SK-N-SH (cell line): ENCODE data around the gene TM9SF3. TPM values are rescaled to one million over a fixed set of nuclear protein-coding genes. Genes with fewer than 3 reads are reported as not detected.

Experiments used
- CTCF ChIA-PET: fragments of 300-600, 350-600 bp; formaldehyde crosslinking; extraction: SDS; loops from one replicate; lab custom pipeline; 2021; lab: Yijun Ruan, JAX
- POLR2A ChIA-PET: fragments of 350-600 bp; sonication (Branson Sonifier 250); formaldehyde crosslinking; extraction: SDS; loops from one replicate; lab custom pipeline; 2020; ENCODE audit warnings: antibody characterized with exemption, inconsistent platforms; lab: Yijun Ruan, JAX
- DNase-seq: peaks from one replicate; pipeline ENCODE4 v3.0.0; 2012
- H2AFZ ChIP-seq: fragments of 200-600 bp; sonication (generic); 2 replicates; pipeline ENCODE4 v1.8.1; 2016; ENCODE audit warnings: antibody characterized with exemption, mild to moderate bottlenecking, low read depth
- H3F3A ChIP-seq: fragments of 200-600 bp; sonication (generic); replicated peaks from 2 replicates; pipeline ENCODE3; 2016; ENCODE audit warnings: antibody characterized with exemption, mild to moderate bottlenecking; ENCODE audit not compliant: insufficient read depth
- H3K27ac ChIP-seq, 2 experiments: fragments of 200-500 bp in 1 of 2; fragments of 200-600 bp in 1 of 2; sonication (Bioruptor generic) in 1 of 2; sonication (generic), shearing (Covaris generic) in 1 of 2; 2 replicates each; pipeline versions ENCODE4 v1.5.1 to v1.6.1; 2014 to 2016; ENCODE audit warnings: low read depth in 2 of 2, inconsistent platforms in 1 of 2, low read length in 1 of 2, mild to moderate bottlenecking in 1 of 2, mixed read lengths in 1 of 2
- H3K27me3 ChIP-seq: fragments of 200-600 bp; sonication (generic), shearing (Covaris generic); 2 replicates; pipeline ENCODE4 v1.6.1; 2016; ENCODE audit warnings: mixed run types; ENCODE audit not compliant: insufficient read depth
- H3K36me3 ChIP-seq, 2 experiments: fragments of 200-500 bp in 1 of 2; fragments of 200-600 bp in 1 of 2; sonication (Bioruptor generic) in 1 of 2; sonication (generic) in 1 of 2; replicated peaks in 1 of 2; 2 replicates each; pipeline versions ENCODE3 to v1.5.1; 2014 to 2016; ENCODE audit warnings: low read length in 1 of 2, mild to moderate bottlenecking in 1 of 2; ENCODE audit not compliant: insufficient read depth in 2 of 2, control insufficient read depth in 1 of 2
- H3K4me1 ChIP-seq, 2 experiments: fragments of 200-500 bp in 1 of 2; fragments of 200-600 bp in 1 of 2; sonication (Bioruptor generic) in 1 of 2; sonication (generic), shearing (Covaris generic) in 1 of 2; 2 replicates each; pipeline versions ENCODE4 v1.5.1 to v1.6.1; 2014 to 2016; ENCODE audit warnings: low read depth in 1 of 2, low read length in 1 of 2, mixed run types in 1 of 2; ENCODE audit not compliant: insufficient read depth in 2 of 2, control insufficient read depth in 1 of 2
- H3K4me2 ChIP-seq: fragments of 200-600 bp; sonication (generic), shearing (Covaris generic); 2 replicates; pipeline ENCODE4 v1.6.1; 2017; ENCODE audit warnings: mixed run types
- H3K4me3 ChIP-seq, 2 experiments: fragments of 200-500 bp in 1 of 2; fragments of 200-600 bp in 1 of 2; sonication (Bioruptor generic) in 1 of 2; sonication (generic), shearing (Covaris generic) in 1 of 2; 2 replicates each; pipeline versions ENCODE4 v1.5.1 to v1.8.1; 2014 to 2016; ENCODE audit warnings: low read depth in 2 of 2, inconsistent platforms in 1 of 2, low read length in 1 of 2, mild to moderate bottlenecking in 1 of 2, mixed read lengths in 1 of 2, moderate library complexity in 1 of 2
- H3K79me2 ChIP-seq: fragments of 200-600 bp; sonication (generic); 2 replicates; pipeline ENCODE4 v1.8.1; 2017; ENCODE audit warnings: mild to moderate bottlenecking; ENCODE audit not compliant: insufficient read depth
- H3K9ac ChIP-seq: fragments of 200-600 bp; sonication (generic); 2 replicates; pipeline ENCODE4 v1.6.1; 2017; ENCODE audit warnings: mixed run types
- H3K9me2 ChIP-seq: fragments of 200-600 bp; sonication (generic); 2 replicates; pipeline ENCODE4 v1.6.1; 2017; ENCODE audit warnings: mixed run types
- H3K9me3 ChIP-seq: fragments of 200-600 bp; sonication (generic); 2 replicates; pipeline ENCODE4 v1.6.1; 2017; ENCODE audit warnings: mixed run types, mild to moderate bottlenecking, moderate library complexity
- H4K20me1 ChIP-seq: fragments of 200-600 bp; sonication (generic); 2 replicates; pipeline ENCODE4 v1.6.1; 2017; ENCODE audit warnings: mild to moderate bottlenecking, mixed run types; ENCODE audit not compliant: insufficient read depth
- ELF1 ChIP-seq: IDR thresholded peaks from 2 replicates; pipeline ENCODE4 v1.4.0; 2012
- EZH2phosphoT487 ChIP-seq: fragments of 200-600 bp; sonication (generic); IDR thresholded peaks from 2 replicates; pipeline ENCODE4 v1.6.1; 2017; ENCODE audit warnings: low read depth, mixed run types, mild to moderate bottlenecking, antibody characterized with exemption, moderate library complexity, borderline replicate concordance
- FOSL2 ChIP-seq: IDR thresholded peaks from 2 replicates; pipeline ENCODE4 v1.4.0; 2012; ENCODE audit warnings: low read depth, mild to moderate bottlenecking, moderate library complexity, borderline replicate concordance
- FOXJ3 ChIP-seq: sonication (generic); formaldehyde crosslinking; IDR thresholded peaks from 2 replicates; pipeline ENCODE4 v1.5.1; 2020; ENCODE audit warnings: mild to moderate bottlenecking, missing genetic modification reagents
- IRF3 ChIP-seq: fragments of 150-350 bp; IDR thresholded peaks from 2 replicates; pipeline ENCODE4 v1.6.1; 2016; ENCODE audit warnings: mild to moderate bottlenecking, low read depth, low read length
- JUND ChIP-seq: IDR thresholded peaks from 2 replicates; pipeline ENCODE4 v1.4.0; 2012
- MAX ChIP-seq: IDR thresholded peaks from 2 replicates; pipeline ENCODE4 v1.4.0; 2012; ENCODE audit warnings: low read depth
- MEF2A ChIP-seq: IDR thresholded peaks from 2 replicates; pipeline ENCODE4 v1.4.0; 2012; ENCODE audit warnings: low read depth, borderline replicate concordance
- MXI1 ChIP-seq: IDR thresholded peaks from 2 replicates; pipeline ENCODE4 v1.6.1; 2012; ENCODE audit warnings: mild to moderate bottlenecking, low read depth, low read length, improper control_type of control experiment
- NFIC ChIP-seq: IDR thresholded peaks from 2 replicates; pipeline ENCODE4 v1.4.0; 2012; ENCODE audit warnings: borderline replicate concordance
- PBX3 ChIP-seq: IDR thresholded peaks from 2 replicates; pipeline ENCODE4; 2012
- POLR2AphosphoS5 ChIP-seq: IDR thresholded peaks from 2 replicates; pipeline ENCODE4 v1.6.1; 2012; ENCODE audit warnings: low read depth, low read length
- RAD21 ChIP-seq: IDR thresholded peaks from 2 replicates; pipeline ENCODE4 v1.6.1; 2012; ENCODE audit warnings: mild to moderate bottlenecking, low read length
- RFX5 ChIP-seq: IDR thresholded peaks from 2 replicates; pipeline ENCODE4 v1.6.1; 2012; ENCODE audit warnings: mild to moderate bottlenecking, improper control_type of control experiment, low read length
- RXRA ChIP-seq: IDR thresholded peaks from 2 replicates; pipeline ENCODE4 v1.4.0; 2012; ENCODE audit warnings: low read depth, mild to moderate bottlenecking, borderline replicate concordance
- SMC3 ChIP-seq: IDR thresholded peaks from 2 replicates; pipeline ENCODE4 v1.6.1; 2012; ENCODE audit warnings: low read depth, low read length, improper control_type of control experiment
- TCF12 ChIP-seq: IDR thresholded peaks from 2 replicates; pipeline ENCODE4 v1.4.0; 2012
- USF1 ChIP-seq: IDR thresholded peaks from 2 replicates; pipeline ENCODE4 v1.4.0; 2012; ENCODE audit warnings: low read depth, borderline replicate concordance
- USF2 ChIP-seq: fragments of 150-350 bp; IDR thresholded peaks from 2 replicates; pipeline ENCODE4 v1.6.1; 2017; ENCODE audit warnings: antibody characterized with exemption, low read length, low read depth, borderline replicate concordance
- YY1 ChIP-seq: IDR thresholded peaks from 2 replicates; pipeline ENCODE4 v1.4.0; 2012; ENCODE audit warnings: low read depth, mild to moderate bottlenecking
- ZBTB33 ChIP-seq: IDR thresholded peaks from 2 replicates; pipeline ENCODE4 v1.4.0; 2012; ENCODE audit warnings: low read depth, borderline replicate concordance
- WGBS: methylation state at CpG from one replicate; pipeline ENCODE4 v1.1.6; 2017; ENCODE audit warnings: low lambda C conversion rate; 5-methylcytosine and 5-hydroxymethylcytosine counted together
- polyA plus RNA-seq, 3 experiments: library from polyadenylated mRNA; depleted of rRNA; stranded (reverse); fragments of >200 nt; gene quantifications; 2 replicates each; pipeline ENCODE4 v1.2.3, GENCODE V29; 2012

The TM9SF3 gene
- polyA plus RNA-seq, 1 of the 3 experiments (the other 2 are of a cell fraction): 24.9 TPM

GRCh38 chr10:96616961-96617360 lies 30.1 kb upstream of the TM9SF3 start:
- 73% methylated on average over 4 of the region's 4 CpGs for WGBS
- no peaks in the 10 kb centered on the region for H3K9me3 ChIP-seq
- no peaks in the 10 kb centered on the region for H4K20me1 ChIP-seq
- H3K4me3 ChIP-seq: no peak overlapping the region
- H3K27ac ChIP-seq: no peak overlapping the region
- H3K27me3 ChIP-seq: no peaks in the 10 kb centered on the region
- CTCF ChIA-PET: interaction anchor here (0.9 kb wide), 1 partner anchor 24 kb away, joined by 3 read pairs; no protein-coding TSS in a partner anchor
- no peaks in the 10 kb centered on the region for H3F3A ChIP-seq
- no peak overlapping the region for H3K4me2 ChIP-seq
- H2AFZ ChIP-seq: no peak overlapping the region
- no peaks in the 10 kb centered on the region for H3K79me2 ChIP-seq
- DNase-seq: no peak
- no peak overlapping the region for H3K9ac ChIP-seq
- POLR2A ChIA-PET: no interaction called here
- no peaks in the 10 kb centered on the region for H3K36me3 ChIP-seq
- TF ChIP-seq MAX (no peak), PBX3 (no peak), USF1 (no peak), POLR2AphosphoS5 (no peak), RAD21 (no peak), JUND (no peak), RXRA (no peak), SMC3 (no peak), TCF12 (no peak), FOXJ3 (CRISPR knock-in tag) (no peak), MEF2A (no peak), RFX5 (no peak), ZBTB33 (no peak)
- peaks cover 6 to 8% of the 10 kb centered on the region in 2 experiments; a peak in 1 of 4 replicates for H3K4me1 ChIP-seq
- no peaks in the 10 kb centered on the region for H3K9me2 ChIP-seq

GRCh38 chr10:96614515-96614914 lies 27.7 kb upstream of the TM9SF3 start:
- Histone ChIP-seq H3K4me3 (no peak overlapping the region), H3K4me2 (peak overlapping the region; percentile 25; the same call in 1 of the 2 replicates), H3K36me3 (no peaks in the 10 kb centered on the region), H3K79me2 (no peaks in the 10 kb centered on the region), H3F3A (no peaks in the 10 kb centered on the region), H2AFZ (no peak overlapping the region), H3K9ac (no peak overlapping the region), H3K9me2 (no peaks in the 10 kb centered on the region), H4K20me1 (no peaks in the 10 kb centered on the region), H3K4me1 (peaks cover 6 to 8% of the 10 kb centered on the region in 2 experiments; a peak in 1 of 4 replicates), H3K9me3 (no peaks in the 10 kb centered on the region), H3K27me3 (no peaks in the 10 kb centered on the region), H3K27ac (peak overlapping the region in 1 of 2 experiments; percentile 39; a peak in 1 of 4 replicates)
- 37% methylated on average over 2 of the region's 2 CpGs for WGBS
- POLR2A ChIA-PET: no interaction called here
- CTCF ChIA-PET: no interaction called here
- DNase-seq: peak; percentile 36
- TF ChIP-seq FOXJ3 (CRISPR knock-in tag) (no peak), IRF3 (no peak), USF2 (no peak), RAD21 (no peak), MEF2A (no peak), ELF1 (no peak), FOSL2 (peak; percentile 64; the same call in 1 of the 2 replicates), YY1 (no peak), EZH2phosphoT487 (no peak), NFIC (peak; percentile 70; the same call in 1 of the 2 replicates), MXI1 (no peak), JUND (peak; percentile 42; the same call in 1 of the 2 replicates)
